Keratinocyte (primary cell): Measurements from ENCODE around the gene SNRNP25.

ENCODE experiments used
- EZH2 ChIP-seq: IDR thresholded peaks from one replicate; pipeline ENCODE4 v1.6.1; 2012; ENCODE audit warnings: inconsistent platforms, mild to moderate bottlenecking, low read length, moderate library complexity
- TF ChIP-seq, protein P1 (sequence below), 3 experiments: IDR thresholded peaks in 1 of 3; conservative IDR thresholded peaks in 1 of 3; optimal IDR thresholded peaks in 1 of 3; 2 replicates in 2 of 3; 3 replicates in 1 of 3; pipeline versions ENCODE3 to v1.5.1; 2011; ENCODE audit warnings: low read length in 3 of 3, mild to moderate bottlenecking in 3 of 3, moderate library complexity in 2 of 3, control low read depth in 1 of 3, inconsistent platforms in 1 of 3; ENCODE audit not compliant: insufficient read depth in 2 of 3; ENCODE audit errors: extremely low read depth in 1 of 3

DNA sequence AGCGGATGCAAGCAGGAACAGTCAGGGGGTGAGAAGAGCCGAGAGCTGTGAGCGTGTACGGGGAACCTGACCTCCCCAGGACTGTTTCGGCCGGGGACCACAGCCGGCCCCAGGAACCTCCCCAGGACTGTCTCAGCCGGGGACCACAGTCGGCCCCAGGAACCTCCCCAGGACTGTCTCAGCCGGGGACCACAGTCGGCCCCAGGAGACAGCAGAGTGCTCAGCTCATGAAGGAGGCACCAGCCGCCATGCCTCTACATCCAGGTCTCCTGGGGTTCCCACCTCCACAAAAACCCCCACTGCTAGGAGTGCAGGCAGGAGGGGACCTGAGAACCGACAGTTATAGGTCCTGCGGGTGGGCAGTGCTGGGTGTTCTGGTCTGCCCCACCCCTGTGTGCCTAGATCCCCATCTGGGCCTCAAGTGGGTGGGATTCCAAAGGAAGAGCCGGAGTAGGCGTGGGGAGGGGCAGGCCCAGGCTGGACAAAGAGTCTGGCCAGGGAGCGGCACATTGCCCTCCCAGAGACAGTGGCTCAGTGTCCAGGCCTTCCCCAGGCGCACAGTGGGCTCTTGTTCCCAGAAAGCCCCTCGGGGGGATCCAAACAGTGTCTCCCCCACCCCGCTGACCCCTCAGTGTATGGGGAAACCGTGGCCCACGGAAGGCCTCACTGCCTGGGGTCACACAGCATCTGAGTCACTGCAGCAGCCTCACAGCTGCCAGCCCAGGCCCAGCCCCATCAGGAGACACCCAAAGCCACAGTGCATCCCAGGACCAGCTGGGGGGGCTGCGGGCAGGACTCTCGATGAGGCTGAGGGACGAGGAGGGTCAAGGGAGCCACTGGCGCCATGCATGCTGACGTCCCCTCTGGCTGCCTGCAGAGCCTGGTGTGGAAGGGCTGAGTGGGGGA lies 14.5 kb downstream of the SNRNP25 start:
- TF ChIP-seq, protein P1, sequence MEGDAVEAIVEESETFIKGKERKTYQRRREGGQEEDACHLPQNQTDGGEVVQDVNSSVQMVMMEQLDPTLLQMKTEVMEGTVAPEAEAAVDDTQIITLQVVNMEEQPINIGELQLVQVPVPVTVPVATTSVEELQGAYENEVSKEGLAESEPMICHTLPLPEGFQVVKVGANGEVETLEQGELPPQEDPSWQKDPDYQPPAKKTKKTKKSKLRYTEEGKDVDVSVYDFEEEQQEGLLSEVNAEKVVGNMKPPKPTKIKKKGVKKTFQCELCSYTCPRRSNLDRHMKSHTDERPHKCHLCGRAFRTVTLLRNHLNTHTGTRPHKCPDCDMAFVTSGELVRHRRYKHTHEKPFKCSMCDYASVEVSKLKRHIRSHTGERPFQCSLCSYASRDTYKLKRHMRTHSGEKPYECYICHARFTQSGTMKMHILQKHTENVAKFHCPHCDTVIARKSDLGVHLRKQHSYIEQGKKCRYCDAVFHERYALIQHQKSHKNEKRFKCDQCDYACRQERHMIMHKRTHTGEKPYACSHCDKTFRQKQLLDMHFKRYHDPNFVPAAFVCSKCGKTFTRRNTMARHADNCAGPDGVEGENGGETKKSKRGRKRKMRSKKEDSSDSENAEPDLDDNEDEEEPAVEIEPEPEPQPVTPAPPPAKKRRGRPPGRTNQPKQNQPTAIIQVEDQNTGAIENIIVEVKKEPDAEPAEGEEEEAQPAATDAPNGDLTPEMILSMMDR (optimal IDR thresholded peaks at IDR 0.05 in 1 of 3, IDR thresholded peaks at IDR 0.05 in 1 of 3, conservative IDR thresholded peaks at IDR 0.05 in 1 of 3; ENCODE audit: extremely low read depth in 1 of 3, insufficient read depth in 2 of 3, low read length in 3 of 3), result no peak
- no peak for TF ChIP-seq EZH2
